HT-29 (cell line): ENCODE measurements around the gene DCLK3. TPM values are rescaled to one million over a fixed set of nuclear protein-coding genes. Genes with fewer than 3 reads are reported as not detected.

Experiments used
- DNase-seq: peaks from one replicate; pipeline ENCODE4 v3.0.0-alpha.2; 2015; ENCODE audit warnings: low spot score
- total RNA-seq: library from RNA; depleted of rRNA; stranded (reverse); fragments of >200 nt; shearing (Covaris generic); gene quantifications from 2 replicates; pipeline ENCODE4 v1.2.3, GENCODE V29; 2014; rRNA removed

DCLK3 gene
- total RNA-seq, 1 experiment from 2014 or later, result not detected

- DNase-seq, result no peak
These were observed 89.5 kb downstream of the DCLK3 start for GRCh38 chr3:36674816-36675215.

- DNase-seq, result no peak
These were observed 94.6 kb downstream of the DCLK3 start for GRCh38 chr3:36669764-36670163.

- DNase-seq, result no peak
These were observed 98.2 kb downstream of the DCLK3 start for GRCh38 chr3:36666166-36666565.

GRCh38 chr3:36663666-36664291, 100.6 kb downstream of the DCLK3 start:
- no peak for DNase-seq

- no peak for DNase-seq
These were observed 101.7 kb downstream of the DCLK3 start for GRCh38 chr3:36662626-36663025.

Other genes starting within 250 kb of the DCLK3 start
- gene TRANK1, start 180.5 kb upstream of the DCLK3 start, total RNA-seq, result 0.13 and 6.4 TPM in 2 replicates
- 1.6 and 3.1 TPM in 2 replicates for gene EPM2AIP1, start 228.6 kb upstream of the DCLK3 start, total RNA-seq
- 28.2 and 34.4 TPM in 2 replicates for gene MLH1, start 229.0 kb upstream of the DCLK3 start, total RNA-seq